NCI-H2227 treated with DMSO at 0.1 percent for 48 hours (cell line): ENCODE measurements around the gene MAP3K10.

Experiments
- DNase-seq: peaks from one replicate; lab custom pipeline; 2025; lab: John Stamatoyannopoulos, UW

The MAP3K10 gene

GRCh38 chr19:40249781-40250180 lies 58.6 kb downstream of the MAP3K10 start:
- DNase-seq: no peak

GRCh38 chr19:40251244-40251643 lies 60.0 kb downstream of the MAP3K10 start:
- no peak for DNase-seq

- DNase-seq: no peak
Observed at GRCh38 chr19:40251991-40252390, 60.8 kb downstream of the MAP3K10 start.

DNA sequence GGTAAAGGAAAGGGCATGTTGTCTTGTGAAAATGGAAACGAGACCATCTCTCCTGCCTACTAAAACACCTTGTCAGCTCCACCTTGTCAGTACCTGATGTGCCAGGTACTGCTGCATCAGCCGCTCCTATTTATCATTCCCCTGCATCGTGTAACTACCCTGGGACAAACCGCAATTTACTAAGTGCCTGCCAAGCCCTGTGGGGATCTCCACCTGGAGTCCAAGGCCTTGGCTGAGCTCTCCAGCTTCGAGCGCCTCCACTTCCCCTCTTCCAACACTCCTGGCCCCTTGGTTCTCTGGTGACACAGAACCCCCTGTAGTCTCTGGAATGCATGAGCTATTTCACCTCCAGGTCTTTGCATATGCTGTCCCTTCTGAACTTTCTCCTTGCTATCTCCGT lies 61.2 kb downstream of the MAP3K10 start:
- DNase-seq: no peak

GRCh38 chr19:40253611-40254092 lies 62.4 kb downstream of the MAP3K10 start:
- DNase-seq: no peak

DNA sequence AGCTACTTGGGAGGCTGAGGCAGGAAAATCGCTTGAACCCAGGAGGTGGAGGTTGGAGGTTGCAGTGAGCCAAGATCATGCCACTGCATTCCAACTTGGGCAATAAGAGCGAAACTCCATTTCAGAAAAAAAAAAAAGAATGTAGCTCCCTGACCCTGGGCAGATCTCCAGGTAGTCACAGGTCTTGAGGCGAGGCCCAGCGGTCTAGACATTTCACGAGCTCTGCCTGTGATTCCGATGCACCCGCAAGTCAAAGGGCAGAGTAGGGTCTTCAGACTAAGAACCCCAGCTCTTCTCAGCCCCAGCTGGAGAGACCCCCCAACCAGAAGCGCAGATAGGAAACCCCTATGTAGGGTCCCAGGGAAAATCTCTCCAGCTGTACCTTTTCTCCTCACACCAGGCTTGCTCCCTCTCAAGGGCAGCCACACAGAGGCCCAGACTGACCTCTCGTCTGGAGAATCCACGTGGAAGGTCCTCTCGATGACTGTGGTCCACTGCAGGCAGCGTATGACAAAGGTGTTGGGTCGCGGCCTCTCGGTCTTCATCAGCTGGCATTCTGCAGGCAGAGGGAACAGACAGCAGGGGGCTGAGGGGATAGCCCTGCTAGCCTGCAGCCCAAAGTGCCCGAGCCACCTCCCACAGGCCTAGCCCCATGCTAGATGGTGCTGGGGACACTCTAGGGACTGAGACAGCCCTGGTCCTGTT lies 63.6 kb downstream of the MAP3K10 start:
- no peak for DNase-seq

DNA sequence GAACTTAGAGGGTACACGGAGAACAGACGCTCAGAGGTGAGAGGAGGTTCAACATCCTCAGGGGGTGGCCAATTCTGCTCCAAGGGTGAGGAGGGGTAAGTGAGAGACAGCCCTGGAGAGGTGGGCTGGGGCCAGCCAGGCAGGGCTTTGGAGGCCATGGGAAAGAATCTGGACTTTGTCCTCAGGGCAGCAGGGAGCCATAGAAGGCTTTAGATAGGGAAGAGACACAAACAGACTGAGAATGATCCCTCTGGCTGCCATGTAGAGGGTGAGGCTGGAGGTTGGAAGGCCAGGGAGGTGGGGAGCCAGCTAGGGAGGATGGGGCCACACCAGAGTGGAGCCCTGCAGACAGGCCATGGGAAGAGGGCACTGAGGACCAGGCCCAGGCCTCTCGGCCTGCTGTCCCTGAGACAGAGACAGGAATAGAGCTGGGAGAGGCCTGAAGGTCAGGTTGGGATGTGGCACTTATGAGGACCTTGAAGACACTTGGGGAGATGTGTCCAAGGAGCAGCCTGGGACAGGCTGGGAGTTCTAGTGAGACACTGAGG lies 64.5 kb downstream of the MAP3K10 start:
- no peak for DNase-seq

DNA sequence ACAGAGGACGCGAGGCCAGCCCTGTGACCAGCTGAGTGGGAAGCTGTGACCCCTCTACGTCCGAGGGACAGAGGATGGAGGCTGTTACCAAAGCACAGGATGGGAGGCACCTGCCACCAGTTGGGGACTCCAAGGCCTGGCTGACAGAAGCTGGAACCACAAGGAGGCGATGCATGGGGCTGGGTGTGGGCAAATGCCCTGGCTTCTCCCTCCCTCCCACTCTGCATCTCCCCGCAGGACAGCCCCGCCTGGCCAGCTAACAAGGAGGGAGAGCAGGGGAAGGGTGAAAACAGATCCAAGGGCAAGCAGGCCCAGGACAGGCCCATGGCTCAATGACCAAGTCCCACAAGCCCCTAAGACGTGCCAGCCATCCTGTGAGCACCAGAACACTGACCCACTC lies 65.3 kb downstream of the MAP3K10 start:
- DNase-seq: no peak

GRCh38 chr19:40257096-40257517 lies 65.9 kb downstream of the MAP3K10 start:
- no peak for DNase-seq

DNA sequence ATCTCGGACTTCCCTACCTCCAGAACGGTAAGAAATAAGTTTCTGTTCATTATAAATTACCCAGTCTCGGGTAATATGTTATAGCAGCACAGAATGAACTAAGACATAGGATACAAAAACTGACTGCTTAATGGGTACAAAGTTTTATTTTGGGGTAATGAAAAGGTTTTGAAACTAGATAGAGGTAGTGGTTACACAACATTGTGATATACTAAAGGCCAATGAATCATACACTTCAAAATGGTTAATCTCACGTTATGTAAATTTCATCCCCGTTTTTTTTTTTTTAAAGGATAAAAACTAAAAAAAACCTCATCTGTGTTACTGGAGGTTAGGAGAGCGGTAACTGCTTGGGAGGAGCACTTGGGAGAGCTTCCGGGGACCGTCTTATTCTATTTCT lies 70.4 kb downstream of the MAP3K10 start:
- DNase-seq: no peak

GRCh38 chr19:40262422-40262821 lies 71.2 kb downstream of the MAP3K10 start:
- DNase-seq: no peak

- no peak for DNase-seq
Observed at GRCh38 chr19:40263440-40264313, 72.5 kb downstream of the MAP3K10 start.

GRCh38 chr19:40264314-40265054 lies 73.3 kb downstream of the MAP3K10 start:
- no peak for DNase-seq
